ENCODE data around the gene CNTNAP2. TPM values are rescaled to one million over a fixed set of nuclear protein-coding genes. Genes with fewer than 3 reads are reported as not detected.
"Not testable (repeated sequence)": the region's sequence is repeated elsewhere in the genome, so short reads cannot be mapped to it uniquely, and the experiment has no call there.

Gene CNTNAP2
- total RNA-seq, 2 experiments from 2014 or later: 0.14 TPM; not detected in 1

DNA sequence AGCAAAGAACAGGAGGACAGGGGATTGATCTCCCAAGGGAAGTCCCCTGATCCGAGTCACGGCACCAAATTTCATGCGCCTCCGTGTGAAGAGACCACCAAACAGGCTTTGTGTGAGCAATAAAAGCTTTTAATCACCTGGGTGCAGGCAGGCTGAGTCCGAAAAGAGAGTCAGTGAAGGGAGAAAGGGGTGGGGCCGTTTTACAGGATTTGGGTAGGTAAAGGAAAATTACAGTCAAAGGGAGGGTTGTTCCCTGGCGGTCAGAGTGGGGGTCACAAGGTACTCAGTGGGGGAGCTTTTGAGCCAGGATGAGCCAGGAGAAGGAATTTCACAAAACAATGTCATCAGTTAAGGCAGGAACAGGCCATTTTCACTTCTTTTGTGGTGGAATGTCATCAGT lies 132.1 kb downstream of the CNTNAP2 start:
- H3K27ac Mint-ChIP-seq, CTCF ChIA-PET: not testable (repeated sequence)
- peaks cover 11% of the 10 kb centered on the region for H3K9me3 Mint-ChIP-seq

DNA sequence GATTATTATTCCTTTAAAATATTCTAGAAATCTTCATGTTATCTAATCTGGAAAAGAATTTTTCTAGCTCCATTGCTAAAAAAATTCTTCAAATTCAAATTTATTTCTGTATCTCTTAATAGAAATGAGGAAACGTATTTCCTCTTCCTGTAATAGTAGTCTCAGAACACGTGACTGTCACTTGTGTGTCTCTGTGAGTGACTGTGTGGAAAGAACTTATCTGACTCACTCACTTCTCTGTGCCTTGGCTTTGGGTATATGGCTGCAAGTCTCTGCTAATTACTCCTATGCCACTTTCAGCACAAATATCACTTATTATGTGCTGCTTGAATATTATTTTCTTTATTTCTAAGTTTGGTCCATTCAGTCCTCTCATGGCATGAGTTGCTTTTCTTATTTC lies 132.7 kb downstream of the CNTNAP2 start:
- Mint-ChIP-seq H3K27ac (no peak overlapping the region), H3K4me1 (ENCODE audit: low read depth) (no peaks in the 10 kb centered on the region), H3K9me3 (peaks cover 11% of the 10 kb centered on the region), H3K4me3 (no peak overlapping the region), H3K27me3 (ENCODE audit: low read depth) (no peaks in the 10 kb centered on the region), H3K36me3 (ENCODE audit: low read depth) (no peaks in the 10 kb centered on the region)
- CTCF ChIA-PET: no interaction called here
- DNase-seq: no peak
- intact Hi-C loops (cut with micrococcal nuclease): no loop called here

More for the DNA sequence above, 132.1 kb downstream of the CNTNAP2 start:
- H3K4me1 Mint-ChIP-seq (ENCODE audit: low read depth); H3K4me3 Mint-ChIP-seq; intact Hi-C loops (cut with micrococcal nuclease); H3K36me3 Mint-ChIP-seq (ENCODE audit: low read depth); H3K27me3 Mint-ChIP-seq (ENCODE audit: low read depth); DNase-seq: not testable (repeated sequence)

DNA sequence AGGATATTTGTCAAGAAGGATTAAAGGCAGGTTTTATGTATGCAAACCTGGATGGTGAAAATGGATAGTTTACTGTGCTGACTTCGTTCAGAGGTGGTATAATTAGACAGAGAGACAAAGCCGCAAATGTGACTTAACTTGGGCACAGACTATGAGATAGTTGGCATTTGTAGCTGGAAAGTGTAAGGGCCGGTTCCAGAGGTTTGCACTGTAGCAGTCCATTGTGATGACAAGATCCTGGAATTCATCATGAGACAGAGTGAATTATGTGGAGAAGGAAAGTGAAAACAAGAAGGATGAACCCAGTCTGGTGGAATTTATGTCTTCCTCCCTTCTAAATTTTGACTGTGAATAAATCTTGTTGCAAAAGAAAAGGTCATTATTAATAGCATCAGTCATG lies 139.0 kb downstream of the CNTNAP2 start:
- Mint-ChIP-seq H3K4me3 (no peak overlapping the region), H3K27ac (no peak overlapping the region), H3K27me3 (ENCODE audit: low read depth) (no peaks in the 10 kb centered on the region), H3K4me1 (ENCODE audit: low read depth) (no peaks in the 10 kb centered on the region), H3K9me3 (peaks cover 6% of the 10 kb centered on the region), H3K36me3 (ENCODE audit: low read depth) (no peaks in the 10 kb centered on the region)
- CTCF ChIA-PET: no interaction called here
- DNase-seq: no peak
- intact Hi-C loops (cut with micrococcal nuclease): no loop called here

DNA sequence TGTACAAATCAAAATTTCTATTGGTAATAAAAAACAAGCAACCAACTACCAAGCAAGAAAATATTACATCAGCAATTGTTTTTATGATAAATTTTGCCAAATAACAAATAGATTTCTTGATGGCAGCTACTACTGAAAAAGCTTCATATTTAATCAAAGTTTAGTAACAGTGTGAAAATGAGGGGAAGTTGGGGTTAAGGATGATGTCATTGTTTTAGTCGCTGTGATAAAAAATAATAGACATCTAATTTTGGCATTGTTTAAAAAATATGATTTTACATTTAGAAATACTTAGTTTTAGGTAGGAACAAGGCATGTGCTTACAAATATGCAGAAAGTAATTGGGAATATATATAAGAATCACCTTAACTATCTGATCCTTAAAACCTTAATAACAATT lies 145.9 kb downstream of the CNTNAP2 start:
- no peak overlapping the region for H3K27ac Mint-ChIP-seq
- no peak for DNase-seq
- intact Hi-C loops (cut with micrococcal nuclease): no loop called here
- H3K9me3 Mint-ChIP-seq: peaks cover 11% of the 10 kb centered on the region
- no peaks in the 10 kb centered on the region for H3K4me1 Mint-ChIP-seq (ENCODE audit: low read depth)
- no peaks in the 10 kb centered on the region for H3K27me3 Mint-ChIP-seq (ENCODE audit: low read depth)
- CTCF ChIA-PET: no interaction called here
- H3K36me3 Mint-ChIP-seq (ENCODE audit: low read depth): no peaks in the 10 kb centered on the region
- H3K4me3 Mint-ChIP-seq: no peak overlapping the region

DNA sequence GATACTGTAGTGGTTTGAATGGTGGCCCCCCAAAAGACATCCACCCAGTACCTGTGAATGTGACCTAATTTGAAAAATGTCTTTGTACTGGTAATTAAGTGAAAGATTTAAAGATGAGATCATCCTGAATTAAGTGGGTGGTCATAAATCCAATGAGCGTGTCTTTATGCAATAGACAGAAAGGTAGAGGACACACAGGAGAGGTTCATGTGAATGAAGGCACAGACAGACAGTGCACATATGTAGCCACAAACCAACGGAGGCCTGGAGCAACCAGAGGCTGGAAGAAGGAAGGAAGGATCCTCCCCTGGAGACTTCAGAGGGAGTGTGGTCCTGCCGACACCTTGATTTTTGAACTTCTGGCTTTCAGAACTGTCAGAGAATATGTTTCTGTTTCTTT lies 160.3 kb downstream of the CNTNAP2 start:
- H3K36me3 Mint-ChIP-seq (ENCODE audit: low read depth): no peaks in the 10 kb centered on the region
- intact Hi-C loops (cut with micrococcal nuclease): no loop called here
- CTCF ChIA-PET: no interaction called here
- no peak overlapping the region for H3K27ac Mint-ChIP-seq
- no peaks in the 10 kb centered on the region for H3K9me3 Mint-ChIP-seq
- no peaks in the 10 kb centered on the region for H3K4me1 Mint-ChIP-seq (ENCODE audit: low read depth)
- H3K27me3 Mint-ChIP-seq (ENCODE audit: low read depth): no peaks in the 10 kb centered on the region
- H3K4me3 Mint-ChIP-seq: no peak overlapping the region
- DNase-seq: no peak

DNA sequence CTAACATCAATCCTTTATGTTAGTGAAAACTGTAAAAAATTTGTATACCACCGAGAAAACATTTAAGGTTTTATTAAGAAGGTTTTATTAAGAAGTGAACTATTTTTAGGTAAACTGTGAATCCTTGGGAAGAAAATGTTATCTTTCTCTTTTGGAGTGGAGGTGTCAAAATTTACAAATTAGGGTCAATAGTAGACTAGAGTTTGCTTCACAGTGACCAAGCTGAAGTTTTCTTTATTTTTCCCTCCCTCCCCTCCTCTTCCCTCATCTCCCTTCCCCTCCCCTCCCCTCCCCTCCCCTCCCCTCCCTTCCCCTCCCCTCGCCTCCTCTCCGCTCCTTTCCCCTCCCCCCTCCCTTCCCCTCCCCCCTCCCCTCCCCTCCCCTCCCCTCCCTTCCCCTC lies 168.8 kb downstream of the CNTNAP2 start:
- Mint-ChIP-seq H3K4me3 (no peak overlapping the region), H3K9me3 (no peaks in the 10 kb centered on the region), H3K27me3 (ENCODE audit: low read depth) (no peaks in the 10 kb centered on the region), H3K27ac (no peak overlapping the region), H3K36me3 (ENCODE audit: low read depth) (no peaks in the 10 kb centered on the region), H3K4me1 (ENCODE audit: low read depth) (no peaks in the 10 kb centered on the region)
- CTCF ChIA-PET: no interaction called here
- DNase-seq: no peak
- intact Hi-C loops (cut with micrococcal nuclease): no loop called here

DNA sequence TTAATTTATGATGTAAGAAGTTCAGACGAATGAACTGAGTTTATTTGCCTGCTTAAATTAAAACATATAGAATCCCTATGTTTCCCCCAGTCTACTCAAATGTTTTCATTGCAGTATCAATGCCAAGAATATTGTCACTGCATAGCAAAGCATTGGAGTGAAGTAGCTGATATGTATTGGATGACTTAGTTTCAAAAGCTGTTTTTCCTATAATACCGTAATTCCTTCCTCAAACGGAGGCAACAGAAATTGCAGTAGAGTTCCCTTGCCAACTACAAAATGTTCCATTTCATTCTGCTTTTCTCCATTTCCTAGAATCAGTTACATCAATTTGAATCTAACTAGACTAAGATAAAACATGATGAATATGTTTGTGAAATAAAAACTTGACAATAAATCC lies 174.1 kb downstream of the CNTNAP2 start:
- H3K9me3 Mint-ChIP-seq: no peaks in the 10 kb centered on the region
- H3K27ac Mint-ChIP-seq: no peak overlapping the region
- H3K36me3 Mint-ChIP-seq (ENCODE audit: low read depth): no peaks in the 10 kb centered on the region
- CTCF ChIA-PET: no interaction called here
- H3K4me3 Mint-ChIP-seq: no peak overlapping the region
- intact Hi-C loops (cut with micrococcal nuclease): no loop called here
- DNase-seq: no peak
- no peaks in the 10 kb centered on the region for H3K27me3 Mint-ChIP-seq (ENCODE audit: low read depth)
- no peaks in the 10 kb centered on the region for H3K4me1 Mint-ChIP-seq (ENCODE audit: low read depth)

DNA sequence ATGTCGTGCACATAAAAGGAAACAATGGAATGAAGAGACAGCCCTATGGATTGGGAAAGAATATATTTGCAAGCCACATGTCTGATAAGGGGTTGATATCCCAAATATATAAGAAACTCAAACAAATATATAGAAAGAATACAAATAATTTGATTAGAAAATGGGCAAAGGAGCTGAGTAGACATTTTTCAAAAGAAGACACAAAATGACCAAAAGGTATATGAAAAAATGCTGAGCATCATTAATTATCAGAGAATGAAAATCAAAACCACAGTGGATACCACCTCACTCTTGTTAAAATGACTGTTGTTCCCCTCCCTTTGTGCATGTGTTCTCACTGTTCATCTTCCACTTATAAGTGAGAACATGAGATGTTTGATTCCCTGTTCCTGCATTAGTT lies 175.3 kb downstream of the CNTNAP2 start:
- DNase-seq: no peak
- intact Hi-C loops (cut with micrococcal nuclease): no loop called here
- CTCF ChIA-PET: no interaction called here
- H3K27me3 Mint-ChIP-seq (ENCODE audit: low read depth): no peaks in the 10 kb centered on the region
- no peaks in the 10 kb centered on the region for H3K4me1 Mint-ChIP-seq (ENCODE audit: low read depth)
- no peak overlapping the region for H3K27ac Mint-ChIP-seq
- H3K36me3 Mint-ChIP-seq (ENCODE audit: low read depth): no peaks in the 10 kb centered on the region
- H3K4me3 Mint-ChIP-seq: no peak overlapping the region
- H3K9me3 Mint-ChIP-seq: no peaks in the 10 kb centered on the region

DNA sequence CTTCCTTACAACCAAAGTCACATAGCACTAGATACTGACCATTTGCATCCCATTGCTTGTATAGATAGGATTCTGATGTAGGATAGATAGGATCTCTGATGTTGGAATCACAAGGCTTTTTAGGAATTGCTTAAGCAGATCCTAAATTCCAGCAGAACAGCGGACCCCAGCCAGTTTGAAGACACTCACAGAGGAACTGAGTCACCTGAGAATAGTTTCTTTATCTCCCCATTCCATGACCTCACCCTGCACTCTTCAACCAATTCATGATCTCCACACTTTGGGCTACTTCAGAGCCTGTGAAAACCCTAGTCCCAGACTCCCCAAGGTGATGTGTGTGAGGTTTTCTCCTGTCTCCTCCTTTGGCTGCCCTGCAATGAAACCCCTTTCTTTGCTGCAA lies 179.4 kb downstream of the CNTNAP2 start:
- no peak overlapping the region for H3K27ac Mint-ChIP-seq
- intact Hi-C loops (cut with micrococcal nuclease): no loop called here
- H3K4me3 Mint-ChIP-seq: no peak overlapping the region

DNA sequence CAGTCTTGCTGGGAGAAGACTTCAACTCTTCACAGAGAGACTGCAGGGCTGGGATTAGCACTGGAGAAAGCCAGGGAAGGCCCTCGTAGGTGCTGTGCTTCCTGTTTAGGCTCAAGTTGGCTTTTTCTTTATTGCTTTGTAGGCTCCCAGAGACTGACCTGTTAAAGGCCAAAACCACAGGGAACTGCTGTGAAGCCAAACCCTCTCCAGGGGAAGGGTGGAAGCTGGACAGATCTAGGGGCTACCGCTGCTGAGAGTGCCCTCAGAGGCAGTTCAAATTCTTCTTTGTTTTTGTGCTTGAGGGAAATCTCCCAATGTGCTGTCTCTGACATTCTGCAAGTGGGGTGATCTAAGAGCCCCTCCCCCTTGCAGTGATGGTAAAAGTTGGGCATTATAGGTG lies 198.4 kb downstream of the CNTNAP2 start:
- no peaks in the 10 kb centered on the region for H3K36me3 Mint-ChIP-seq (ENCODE audit: low read depth)
- no peak overlapping the region for H3K4me3 Mint-ChIP-seq
- H3K9me3 Mint-ChIP-seq: peaks cover 2% of the 10 kb centered on the region
- CTCF ChIA-PET: no interaction called here
- H3K27me3 Mint-ChIP-seq (ENCODE audit: low read depth): no peaks in the 10 kb centered on the region
- no peaks in the 10 kb centered on the region for H3K4me1 Mint-ChIP-seq (ENCODE audit: low read depth)
- intact Hi-C loops (cut with micrococcal nuclease): no loop called here
- H3K27ac Mint-ChIP-seq: no peak overlapping the region
- no peak for DNase-seq

More for the DNA sequence above, 179.4 kb downstream of the CNTNAP2 start:
- no peak for DNase-seq
- Mint-ChIP-seq H3K27me3 (ENCODE audit: low read depth) (no peaks in the 10 kb centered on the region), H3K36me3 (ENCODE audit: low read depth) (no peaks in the 10 kb centered on the region), H3K9me3 (no peaks in the 10 kb centered on the region), H3K4me1 (ENCODE audit: low read depth) (no peaks in the 10 kb centered on the region)
- CTCF ChIA-PET: no interaction called here

DNA sequence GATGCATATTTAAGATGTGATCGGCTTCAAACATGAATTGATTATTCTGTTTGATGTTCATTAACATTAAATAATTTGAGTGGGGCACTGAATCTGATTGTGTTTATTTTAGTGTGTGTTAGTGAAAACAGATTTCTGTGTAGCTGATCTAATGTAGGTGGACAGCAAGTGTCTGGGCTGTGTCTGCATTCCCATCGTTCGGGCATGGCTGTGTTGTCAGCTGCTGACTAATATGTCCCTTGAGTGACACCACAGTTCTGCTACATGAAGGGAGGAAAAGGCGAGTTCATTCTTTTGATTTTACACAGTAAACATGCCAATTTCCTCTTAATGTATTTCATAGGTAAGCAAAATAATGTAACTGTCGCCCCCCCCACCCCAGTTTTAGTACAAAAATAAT lies 203.0 kb downstream of the CNTNAP2 start:
- Mint-ChIP-seq H3K36me3 (ENCODE audit: low read depth) (no peaks in the 10 kb centered on the region), H3K9me3 (peaks cover 3% of the 10 kb centered on the region), H3K4me1 (ENCODE audit: low read depth) (no peaks in the 10 kb centered on the region), H3K4me3 (no peak overlapping the region), H3K27me3 (ENCODE audit: low read depth) (no peaks in the 10 kb centered on the region), H3K27ac (no peak overlapping the region)
- CTCF ChIA-PET: no interaction called here
- intact Hi-C loops (cut with micrococcal nuclease): no loop called here
- DNase-seq: no peak

DNA sequence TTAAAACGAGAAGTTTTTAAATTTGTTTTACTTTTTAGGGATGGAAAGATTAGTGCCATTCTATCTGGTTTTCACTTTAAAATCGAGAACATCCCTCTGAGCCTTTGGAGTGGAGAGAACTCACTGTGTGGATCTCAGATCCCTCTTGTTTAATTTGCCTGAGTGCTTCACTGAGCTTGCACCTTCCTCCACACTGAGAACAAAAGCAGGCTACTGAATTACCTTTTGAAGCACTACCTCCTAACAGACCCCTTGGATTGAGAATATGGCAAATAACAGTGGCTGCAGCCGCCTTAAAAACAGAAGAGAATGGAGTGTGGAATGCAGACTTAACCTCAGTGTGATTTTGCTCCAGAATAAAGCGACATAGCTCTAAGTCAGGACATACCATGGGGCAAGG lies 204.7 kb downstream of the CNTNAP2 start:
- no peaks in the 10 kb centered on the region for H3K4me1 Mint-ChIP-seq (ENCODE audit: low read depth)
- no peak overlapping the region for H3K27ac Mint-ChIP-seq
- no peak overlapping the region for H3K4me3 Mint-ChIP-seq
- no peak for DNase-seq
- CTCF ChIA-PET: no interaction called here
- no peaks in the 10 kb centered on the region for H3K36me3 Mint-ChIP-seq (ENCODE audit: low read depth)
- H3K27me3 Mint-ChIP-seq (ENCODE audit: low read depth): no peaks in the 10 kb centered on the region
- peaks cover 3% of the 10 kb centered on the region for H3K9me3 Mint-ChIP-seq
- intact Hi-C loops (cut with micrococcal nuclease): no loop called here

DNA sequence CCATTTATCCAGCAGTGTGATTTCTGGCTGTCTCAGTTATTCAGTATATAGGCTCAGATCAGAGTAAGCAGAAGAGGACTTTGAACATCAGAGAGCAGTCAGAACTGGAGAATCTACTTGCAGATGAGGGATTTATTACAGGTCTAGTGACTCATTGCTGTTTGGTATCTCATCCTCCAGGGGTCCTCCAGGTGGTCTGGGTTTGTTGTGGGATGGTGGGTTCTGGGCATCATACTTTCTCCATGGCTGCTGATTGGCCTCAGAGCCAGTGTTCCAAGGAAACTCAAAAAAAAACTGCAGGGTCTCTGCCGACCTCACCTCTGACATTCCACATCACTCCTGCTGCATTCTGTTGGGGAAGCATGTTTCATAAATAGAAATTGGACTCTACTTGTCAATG lies 214.8 kb downstream of the CNTNAP2 start:
- Mint-ChIP-seq H3K9me3 (peaks cover 5% of the 10 kb centered on the region), H3K27ac (no peak overlapping the region), H3K4me3 (no peak overlapping the region), H3K36me3 (ENCODE audit: low read depth) (no peaks in the 10 kb centered on the region), H3K27me3 (ENCODE audit: low read depth) (no peaks in the 10 kb centered on the region), H3K4me1 (ENCODE audit: low read depth) (no peaks in the 10 kb centered on the region)
- no peak for DNase-seq
- intact Hi-C loops (cut with micrococcal nuclease): no loop called here
- CTCF ChIA-PET: no interaction called here

DNA sequence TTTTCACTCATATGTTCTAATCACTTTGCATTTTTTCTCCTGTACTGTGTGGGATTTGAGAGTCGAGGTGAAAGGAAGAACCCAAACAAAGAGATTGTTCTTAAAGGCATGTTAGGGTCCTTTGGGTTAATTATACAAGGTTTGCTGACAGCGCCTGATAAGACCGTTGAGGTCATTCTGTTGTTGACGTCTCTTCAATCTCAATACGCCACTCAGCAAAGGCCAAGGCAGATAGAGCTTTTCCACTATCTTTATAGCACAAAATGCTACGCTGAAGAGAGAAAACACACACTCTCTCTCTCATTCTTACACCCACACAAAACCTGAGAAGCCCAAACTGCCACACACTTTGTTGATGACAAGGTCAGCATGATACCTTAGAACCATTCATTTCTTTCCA lies 228.7 kb downstream of the CNTNAP2 start:
- Mint-ChIP-seq H3K36me3 (ENCODE audit: low read depth) (no peaks in the 10 kb centered on the region), H3K9me3 (no peaks in the 10 kb centered on the region), H3K4me1 (ENCODE audit: low read depth) (no peaks in the 10 kb centered on the region), H3K27me3 (ENCODE audit: low read depth) (no peaks in the 10 kb centered on the region), H3K4me3 (no peak overlapping the region), H3K27ac (no peak overlapping the region)
- intact Hi-C loops (cut with micrococcal nuclease): no loop called here
- CTCF ChIA-PET: no interaction called here
- no peak for DNase-seq
